Suppressor macrophage treated with lipopolysaccharide for 1 hour (primary cell): ENCODE measurements around the gene A1BG.
"Not testable (repeated sequence)": the region's sequence is repeated elsewhere in the genome, so short reads cannot be mapped to it uniquely, and the experiment has no call there.

ENCODE experiments used
- DNase-seq, 3 donors: peaks; one replicate each; pipeline ENCODE4 v3.0.0-alpha.2; 2020 to 2022

Gene A1BG

GRCh38 chr19:58385891-58386575 is 32.7 kb upstream of the A1BG start:
- no peak for DNase-seq

GRCh38 chr19:58385313-58385890 is 32.1 kb upstream of the A1BG start:
- peak in 1 of 3 donors; percentile 3 for DNase-seq

GRCh38 chr19:58382997-58383603 is 29.8 kb upstream of the A1BG start:
- peak in 1 of 3 donors; percentile 14 for DNase-seq

GRCh38 chr19:58381460-58382212 is 28.3 kb upstream of the A1BG start:
- peak in 1 of 3 donors; percentile 10 for DNase-seq

GRCh38 chr19:58380662-58381459 is 27.6 kb upstream of the A1BG start, which contains the start of gene ZNF837:
TSS of gene ZNF837 (minus strand) at chr19:58381030. CDS start at chr19:58369332, 11,698 bp downstream.
- DNase-seq = peak; percentile 99 to 100 (median 100)

GRCh38 chr19:58380037-58380661 is 26.9 kb upstream of the A1BG start:
- no peak for DNase-seq

- DNase-seq = no peak
Observed at GRCh38 chr19:58379246-58379645, 26.0 kb upstream of the A1BG start.

- DNase-seq = not testable (repeated sequence)
Observed at GRCh38 chr19:58376724-58377123, 23.4 kb upstream of the A1BG start.

GRCh38 chr19:58374200-58374599 is 20.9 kb upstream of the A1BG start:
- DNase-seq = peak in 2 of 3 donors; percentile 47 to 53

GRCh38 chr19:58372311-58373133 is 19.2 kb upstream of the A1BG start:
- DNase-seq = no peak

- DNase-seq = no peak
Observed at GRCh38 chr19:58368561-58369360, 15.5 kb upstream of the A1BG start.

- no peak for DNase-seq
Observed at GRCh38 chr19:58367698-58368454, 14.6 kb upstream of the A1BG start.

- DNase-seq = no peak
Observed at GRCh38 chr19:58366585-58367430, 13.5 kb upstream of the A1BG start.

GRCh38 chr19:58364146-58364545 is 10.9 kb upstream of the A1BG start:
- peak in 2 of 3 donors; percentile 24 to 40 for DNase-seq

GRCh38 chr19:58362272-58362994 is 9.1 kb upstream of the A1BG start, which contains the start of gene ZNF497:
TSS of gene ZNF497 (minus strand) at chr19:58362751. CDS start at chr19:58357635, 5,116 bp downstream.
- DNase-seq = peak; percentile 97 to 98 (median 98)

GRCh38 chr19:58361900-58362271 is 8.6 kb upstream of the A1BG start:
- peak; percentile 32 to 55 (median 33) for DNase-seq

GRCh38 chr19:58357481-58358145 is 4.3 kb upstream of the A1BG start:
- DNase-seq = no peak
